ENCODE data around the gene KIAA1217. TPM values are rescaled to one million over a fixed set of nuclear protein-coding genes. Genes with fewer than 3 reads are reported as not detected.

KIAA1217 gene
- polyA plus RNA-seq, 1 experiment, result 2.2 TPM

DNA sequence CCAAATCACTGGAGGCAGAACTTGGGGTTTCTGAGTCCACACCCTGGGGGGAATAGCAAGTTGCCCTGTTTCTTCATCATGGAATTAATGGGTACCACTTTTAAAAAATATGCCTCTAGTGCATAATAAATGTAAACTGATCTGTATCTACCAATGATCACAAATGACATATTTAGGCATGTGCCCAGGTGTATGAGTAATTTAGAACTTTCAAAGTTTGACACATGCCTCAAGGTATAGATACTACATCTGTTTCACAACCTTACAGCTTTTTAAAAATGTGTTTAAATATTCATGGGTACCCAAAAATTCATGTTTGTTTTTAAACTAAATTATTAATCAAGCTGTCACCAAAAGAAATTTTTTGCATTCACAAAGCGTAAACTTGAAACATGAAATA, 226.0 kb downstream of the KIAA1217 start:
- Histone ChIP-seq H3K36me3 (ENCODE audit: control insufficient read depth, insufficient read depth, low read length) (no peaks in the 10 kb centered on the region), H3K4me3 (ENCODE audit: low read depth, low read length) (no peak overlapping the region), H3K27me3 (ENCODE audit: control insufficient read depth, insufficient read depth, low read length) (no peaks in the 10 kb centered on the region)
- ChIA-PET CTCF (interaction anchor here (1.0 kb wide), 1 partner anchor 16 kb away, joined by 3 read pairs; no protein-coding TSS in a partner anchor), POLR2A (no interaction called here)
- TF ChIP-seq, protein P1, sequence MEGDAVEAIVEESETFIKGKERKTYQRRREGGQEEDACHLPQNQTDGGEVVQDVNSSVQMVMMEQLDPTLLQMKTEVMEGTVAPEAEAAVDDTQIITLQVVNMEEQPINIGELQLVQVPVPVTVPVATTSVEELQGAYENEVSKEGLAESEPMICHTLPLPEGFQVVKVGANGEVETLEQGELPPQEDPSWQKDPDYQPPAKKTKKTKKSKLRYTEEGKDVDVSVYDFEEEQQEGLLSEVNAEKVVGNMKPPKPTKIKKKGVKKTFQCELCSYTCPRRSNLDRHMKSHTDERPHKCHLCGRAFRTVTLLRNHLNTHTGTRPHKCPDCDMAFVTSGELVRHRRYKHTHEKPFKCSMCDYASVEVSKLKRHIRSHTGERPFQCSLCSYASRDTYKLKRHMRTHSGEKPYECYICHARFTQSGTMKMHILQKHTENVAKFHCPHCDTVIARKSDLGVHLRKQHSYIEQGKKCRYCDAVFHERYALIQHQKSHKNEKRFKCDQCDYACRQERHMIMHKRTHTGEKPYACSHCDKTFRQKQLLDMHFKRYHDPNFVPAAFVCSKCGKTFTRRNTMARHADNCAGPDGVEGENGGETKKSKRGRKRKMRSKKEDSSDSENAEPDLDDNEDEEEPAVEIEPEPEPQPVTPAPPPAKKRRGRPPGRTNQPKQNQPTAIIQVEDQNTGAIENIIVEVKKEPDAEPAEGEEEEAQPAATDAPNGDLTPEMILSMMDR (IDR thresholded peaks at IDR 0.05; ENCODE audit: insufficient read depth, low read depth, low read length), result no peak
- DNase-seq (ENCODE audit: low read depth), result no peak

GRCh38 chr10:24435374-24435773, 226.4 kb downstream of the KIAA1217 start:
- POLR2A ChIA-PET, result no interaction called here
- H3K4me3 ChIP-seq (ENCODE audit: low read depth, low read length), result no peak overlapping the region
- CTCF ChIA-PET, result interaction anchor here (1.0 kb wide), 1 partner anchor 16 kb away, joined by 3 read pairs; no protein-coding TSS in a partner anchor
- H3K27me3 ChIP-seq (ENCODE audit: control insufficient read depth, insufficient read depth, low read length), result no peaks in the 10 kb centered on the region
- H3K36me3 ChIP-seq (ENCODE audit: control insufficient read depth, insufficient read depth, low read length), result no peaks in the 10 kb centered on the region
- peak; percentile 75 for DNase-seq (ENCODE audit: low read depth)
- TF ChIP-seq, protein P1 (IDR thresholded peaks at IDR 0.05; ENCODE audit: insufficient read depth, low read depth, low read length), result no peak

- Histone ChIP-seq H3K27me3 (ENCODE audit: control insufficient read depth, insufficient read depth, low read length) (no peaks in the 10 kb centered on the region), H3K4me3 (ENCODE audit: low read depth, low read length) (no peak overlapping the region), H3K36me3 (ENCODE audit: control insufficient read depth, insufficient read depth, low read length) (no peaks in the 10 kb centered on the region)
- ChIA-PET POLR2A (no interaction called here), CTCF (no interaction called here)
- DNase-seq (ENCODE audit: low read depth), result no peak
- TF ChIP-seq, protein P1 (IDR thresholded peaks at IDR 0.05; ENCODE audit: insufficient read depth, low read depth, low read length), result no peak
Observed at GRCh38 chr10:24437302-24437701, 228.4 kb downstream of the KIAA1217 start.

DNA sequence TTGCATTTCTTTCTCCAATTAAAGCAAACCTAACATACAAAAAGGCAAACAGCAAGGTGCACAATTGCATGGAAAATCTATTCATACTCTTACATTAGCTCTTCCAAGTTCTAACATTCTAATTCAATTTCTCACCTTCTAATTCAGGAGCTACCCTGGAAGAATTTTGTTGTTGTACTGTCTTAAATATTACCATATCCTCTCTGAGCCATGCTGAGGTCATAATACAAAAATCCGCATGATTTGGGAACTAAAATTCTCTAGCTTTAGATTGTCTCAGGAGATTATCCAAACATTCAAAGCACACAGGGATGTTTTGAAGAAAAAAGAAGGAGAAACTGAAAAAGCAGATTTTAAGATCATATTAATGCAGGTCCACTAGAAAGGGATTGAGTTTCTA, 229.9 kb downstream of the KIAA1217 start:
- Histone ChIP-seq H3K36me3 (ENCODE audit: control insufficient read depth, insufficient read depth, low read length) (no peaks in the 10 kb centered on the region), H3K27me3 (ENCODE audit: control insufficient read depth, insufficient read depth, low read length) (no peaks in the 10 kb centered on the region), H3K4me3 (ENCODE audit: low read depth, low read length) (no peak overlapping the region)
- no peak for DNase-seq (ENCODE audit: low read depth)
- CTCF ChIA-PET, result interaction anchor here (0.7 kb wide), 1 partner anchor 11 kb away, joined by 3 read pairs; no protein-coding TSS in a partner anchor
- TF ChIP-seq, protein P1 (IDR thresholded peaks at IDR 0.05; ENCODE audit: insufficient read depth, low read depth, low read length), result no peak
- POLR2A ChIA-PET, result interaction anchor here (0.6 to 0.7 kb wide), 2 partner anchors 27 to 56 kb away, joined by 3 to 7 read pairs; no protein-coding TSS in a partner anchor

GRCh38 chr10:24439935-24440334, 231.0 kb downstream of the KIAA1217 start:
- Histone ChIP-seq H3K36me3 (ENCODE audit: control insufficient read depth, insufficient read depth, low read length) (no peaks in the 10 kb centered on the region), H3K4me3 (ENCODE audit: low read depth, low read length) (no peak overlapping the region), H3K27me3 (ENCODE audit: control insufficient read depth, insufficient read depth, low read length) (no peaks in the 10 kb centered on the region)
- no peak for DNase-seq (ENCODE audit: low read depth)
- ChIA-PET POLR2A (no interaction called here), CTCF (no interaction called here)
- TF ChIP-seq, protein P1 (IDR thresholded peaks at IDR 0.05; ENCODE audit: insufficient read depth, low read depth, low read length), result no peak

Data from BJ (cell line).